ENCODE data around the gene DOCK2.

DOCK2 gene

GRCh38 chr5:170077526-170077925 lies 440.5 kb downstream of the DOCK2 start:
- in situ Hi-C loops (cut with MboI; ENCODE audit: low sequenced_read_pairs), result loop anchor here (25.0 kb wide), 1 partner anchor 535 kb away; no protein-coding TSS in a partner anchor

GRCh38 chr5:170078458-170078857 lies 441.4 kb downstream of the DOCK2 start:
- in situ Hi-C loops (cut with MboI; ENCODE audit: low sequenced_read_pairs), result loop anchor here (25.0 kb wide), 1 partner anchor 534 kb away; no protein-coding TSS in a partner anchor

GRCh38 chr5:170078931-170079330 lies 441.9 kb downstream of the DOCK2 start:
- in situ Hi-C loops (cut with MboI; ENCODE audit: low sequenced_read_pairs), result loop anchor here (25.0 kb wide), 1 partner anchor 533 kb away; no protein-coding TSS in a partner anchor

- in situ Hi-C loops (cut with MboI; ENCODE audit: low sequenced_read_pairs), result loop anchor here (25.0 kb wide), 1 partner anchor 532 kb away; no protein-coding TSS in a partner anchor
Measured at GRCh38 chr5:170080217-170080616, 443.1 kb downstream of the DOCK2 start.

GRCh38 chr5:170080786-170081445 lies 443.8 kb downstream of the DOCK2 start:
- in situ Hi-C loops (cut with MboI; ENCODE audit: low sequenced_read_pairs), result loop anchor here (25.0 kb wide), 1 partner anchor 531 kb away; no protein-coding TSS in a partner anchor

GRCh38 chr5:170081616-170082015 lies 444.5 kb downstream of the DOCK2 start:
- in situ Hi-C loops (cut with MboI; ENCODE audit: low sequenced_read_pairs), result loop anchor here (25.0 kb wide), 1 partner anchor 531 kb away; no protein-coding TSS in a partner anchor

GRCh38 chr5:170082701-170083100 lies 445.6 kb downstream of the DOCK2 start:
- in situ Hi-C loops (cut with MboI; ENCODE audit: low sequenced_read_pairs), result loop anchor here (25.0 kb wide), 1 partner anchor 530 kb away; no protein-coding TSS in a partner anchor

- in situ Hi-C loops (cut with MboI; ENCODE audit: low sequenced_read_pairs), result loop anchor here (25.0 kb wide), 1 partner anchor 525 kb away; no protein-coding TSS in a partner anchor
Measured at GRCh38 chr5:170087168-170087817, 450.2 kb downstream of the DOCK2 start.

- in situ Hi-C loops (cut with MboI; ENCODE audit: low sequenced_read_pairs), result loop anchor here (25.0 kb wide), 1 partner anchor 520 kb away; no protein-coding TSS in a partner anchor
Measured at GRCh38 chr5:170092455-170093101, 455.5 kb downstream of the DOCK2 start.

GRCh38 chr5:170094329-170094728 lies 457.3 kb downstream of the DOCK2 start:
- in situ Hi-C loops (cut with MboI; ENCODE audit: low sequenced_read_pairs), result loop anchor here (25.0 kb wide), 1 partner anchor 518 kb away; no protein-coding TSS in a partner anchor

- in situ Hi-C loops (cut with MboI; ENCODE audit: low sequenced_read_pairs), result loop anchor here (25.0 kb wide), 1 partner anchor 517 kb away; no protein-coding TSS in a partner anchor
Measured at GRCh38 chr5:170095646-170096045, 458.6 kb downstream of the DOCK2 start.

GRCh38 chr5:170097934-170098333 lies 460.9 kb downstream of the DOCK2 start:
- in situ Hi-C loops (cut with MboI; ENCODE audit: low sequenced_read_pairs), result loop anchor here (25.0 kb wide), 1 partner anchor 514 kb away; no protein-coding TSS in a partner anchor

- in situ Hi-C loops (cut with MboI; ENCODE audit: low sequenced_read_pairs), result loop anchor here (25.0 kb wide), 1 partner anchor 312 kb away; no protein-coding TSS in a partner anchor
Measured at GRCh38 chr5:170100066-170100943, 463.2 kb downstream of the DOCK2 start.

- in situ Hi-C loops (cut with MboI; ENCODE audit: low sequenced_read_pairs), result loop anchor here (25.0 kb wide), 1 partner anchor 309 kb away; no protein-coding TSS in a partner anchor
Measured at GRCh38 chr5:170103447-170103846, 466.4 kb downstream of the DOCK2 start.

- in situ Hi-C loops (cut with MboI; ENCODE audit: low sequenced_read_pairs), result loop anchor here (25.0 kb wide), 1 partner anchor 308 kb away; no protein-coding TSS in a partner anchor
Measured at GRCh38 chr5:170104299-170104698, 467.2 kb downstream of the DOCK2 start.

GRCh38 chr5:170104710-170105109 lies 467.6 kb downstream of the DOCK2 start:
- in situ Hi-C loops (cut with MboI; ENCODE audit: low sequenced_read_pairs), result loop anchor here (25.0 kb wide), 1 partner anchor 308 kb away; no protein-coding TSS in a partner anchor

- in situ Hi-C loops (cut with MboI; ENCODE audit: low sequenced_read_pairs), result loop anchor here (25.0 kb wide), 1 partner anchor 306 kb away; no protein-coding TSS in a partner anchor
Measured at GRCh38 chr5:170105642-170106611, 468.9 kb downstream of the DOCK2 start, which contains the start of gene FOXI1. FOXI1 (plus strand) TSS chr5:170105897; CDS start chr5:170105958, 61 bp downstream.

GRCh38 chr5:170107674-170108073 lies 470.6 kb downstream of the DOCK2 start:
- in situ Hi-C loops (cut with MboI; ENCODE audit: low sequenced_read_pairs), result loop anchor here (25.0 kb wide), 1 partner anchor 305 kb away; no protein-coding TSS in a partner anchor

Measured in HL-60/S4 treated with retinoic acid at 250 ng/mL for 4 days and 3 days (cell line).